HUES48 (cell line): Measurements from ENCODE around the gene NNAT.
"Not testable (repeated sequence)": the region's sequence is repeated elsewhere in the genome, so short reads cannot be mapped to it uniquely, and the experiment has no call there.

ENCODE experiments used
- H3K27ac ChIP-seq: one replicate; pipeline ENCODE4 v1.7.0; 2013; ENCODE audit warnings: low read depth, low read length, inconsistent platforms
- H3K27me3 ChIP-seq: 2 replicates; pipeline ENCODE4 v1.6.1; 2013; ENCODE audit warnings: mild to moderate bottlenecking, low read length; ENCODE audit not compliant: control insufficient read depth, insufficient read depth
- H3K36me3 ChIP-seq: 2 replicates; pipeline ENCODE4 v1.6.1; 2013; ENCODE audit warnings: low read length; ENCODE audit not compliant: control insufficient read depth, insufficient read depth
- H3K4me1 ChIP-seq: 2 replicates; pipeline ENCODE4 v1.6.1; 2013; ENCODE audit warnings: mild to moderate bottlenecking, low read length; ENCODE audit not compliant: control insufficient read depth, insufficient read depth
- H3K4me3 ChIP-seq: 2 replicates; pipeline ENCODE4 v1.5.1; 2013; ENCODE audit warnings: mild to moderate bottlenecking, low read depth, low read length
- H3K9ac ChIP-seq: 2 replicates; pipeline ENCODE4 v1.6.1; 2013; ENCODE audit warnings: mild to moderate bottlenecking, low read depth, low read length, moderate library complexity
- H3K9me3 ChIP-seq: 2 replicates; pipeline ENCODE4 v1.6.1; 2013; ENCODE audit warnings: low read length; ENCODE audit not compliant: control insufficient read depth, insufficient read depth

Gene NNAT, protein sequence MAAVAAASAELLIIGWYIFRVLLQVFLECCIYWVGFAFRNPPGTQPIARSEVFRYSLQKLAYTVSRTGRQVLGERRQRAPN

GRCh38 chr20:37521061-37521771 lies at the start of gene NNAT:
TSS of gene NNAT (plus strand) at chr20:37521250. CDS start at chr20:37521332, 82 bp downstream.
- Histone ChIP-seq H3K36me3 (peaks cover 30% of the 10 kb centered on the region), H3K9me3 (no peaks in the 10 kb centered on the region), H3K4me3 (peak within 1 kb of the TSS; percentile 66), H3K27me3 (no peaks in the 10 kb centered on the region), H3K27ac (peak within 1 kb of the TSS; percentile 31), H3K9ac (peak within 1 kb of the TSS; percentile 45), H3K4me1 (peaks cover 51% of the 10 kb centered on the region)

DNA sequence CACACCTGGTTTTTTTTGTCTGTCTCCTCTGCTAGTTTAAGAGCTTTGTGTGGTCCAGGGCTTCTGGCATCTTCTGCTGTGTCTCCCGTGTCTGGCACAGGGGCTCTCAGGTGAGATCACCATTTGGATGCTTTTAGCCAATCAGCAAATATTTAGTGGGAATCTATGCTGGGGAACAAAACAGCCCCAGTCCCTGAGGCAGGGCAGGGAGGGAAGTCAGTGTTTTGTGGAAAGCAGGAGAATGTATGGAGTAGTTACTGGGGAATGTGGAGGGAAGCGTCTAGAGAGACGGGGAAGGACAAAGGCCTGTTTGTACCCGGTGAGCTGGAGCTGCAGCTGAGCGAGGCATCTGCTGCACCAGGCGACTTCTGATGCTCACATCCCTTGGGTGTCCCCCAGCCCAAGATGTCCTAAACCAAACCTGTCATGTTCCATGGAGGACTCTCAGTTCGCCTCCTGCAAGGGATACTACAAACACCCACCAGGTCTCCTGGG lies 49.3 kb upstream of the NNAT start:
- Histone ChIP-seq H3K4me1 (no peaks in the 10 kb centered on the region), H3K27me3 (no peaks in the 10 kb centered on the region), H3K9ac (no peak overlapping the region), H3K36me3 (no peaks in the 10 kb centered on the region), H3K9me3 (no peaks in the 10 kb centered on the region), H3K4me3 (no peak overlapping the region), H3K27ac (no peak overlapping the region)

- not testable (repeated sequence) for H3K9me3 ChIP-seq, H3K9ac ChIP-seq, H3K27ac ChIP-seq, H3K36me3 ChIP-seq, H3K4me3 ChIP-seq, H3K27me3 ChIP-seq, H3K4me1 ChIP-seq
Measured at GRCh38 chr20:37472435-37472834, 48.6 kb upstream of the NNAT start.

GRCh38 chr20:37473249-37474000 lies 47.6 kb upstream of the NNAT start:
- Histone ChIP-seq H3K9me3 (no peaks in the 10 kb centered on the region), H3K27ac (no peak overlapping the region), H3K36me3 (no peaks in the 10 kb centered on the region), H3K4me3 (no peak overlapping the region), H3K4me1 (no peaks in the 10 kb centered on the region), H3K9ac (no peak overlapping the region), H3K27me3 (no peaks in the 10 kb centered on the region)

DNA sequence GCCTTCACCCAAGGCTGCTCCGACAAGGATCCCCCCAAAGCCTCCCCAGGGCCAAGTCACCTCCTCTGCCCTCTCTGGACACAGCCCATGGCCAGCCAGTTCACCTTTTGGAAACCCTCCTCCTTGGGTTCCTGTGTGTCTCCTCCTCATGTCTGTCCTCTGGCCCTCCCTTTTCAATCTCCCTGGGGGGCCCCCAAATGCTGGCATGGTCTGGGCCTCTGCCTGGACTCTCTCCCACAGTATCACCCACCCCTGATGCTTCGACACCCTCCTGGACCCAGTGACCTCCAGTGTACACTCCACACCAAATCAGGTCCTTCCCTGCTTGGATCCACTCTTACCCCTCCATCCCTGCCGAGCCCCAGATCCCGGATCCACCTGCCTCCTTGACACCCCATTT lies 46.7 kb upstream of the NNAT start:
- Histone ChIP-seq H3K27ac (no peak overlapping the region), H3K9ac (no peak overlapping the region), H3K27me3 (no peaks in the 10 kb centered on the region), H3K36me3 (no peaks in the 10 kb centered on the region), H3K4me1 (no peaks in the 10 kb centered on the region), H3K4me3 (no peak overlapping the region), H3K9me3 (no peaks in the 10 kb centered on the region)

DNA sequence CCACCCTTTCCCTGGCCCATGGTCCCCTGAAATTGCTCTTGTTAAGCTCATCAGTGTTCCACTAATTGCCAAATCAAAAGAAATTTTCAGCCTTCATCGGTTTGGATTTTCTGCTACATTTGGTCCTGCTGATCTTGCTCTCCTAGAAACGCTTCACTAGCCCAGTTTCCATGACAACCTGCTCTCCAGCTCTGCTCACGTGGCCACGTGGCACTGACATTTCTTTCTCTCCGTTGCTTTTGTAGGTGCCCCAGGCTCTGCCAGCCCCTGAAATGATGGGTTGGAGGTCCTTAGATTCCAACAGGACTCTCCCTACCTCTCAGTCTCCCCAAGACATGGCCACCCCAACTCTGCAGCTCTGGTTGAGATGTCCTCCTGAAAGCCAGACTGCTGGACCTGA lies 45.8 kb upstream of the NNAT start:
- Histone ChIP-seq H3K9me3 (no peaks in the 10 kb centered on the region), H3K36me3 (no peaks in the 10 kb centered on the region), H3K9ac (no peak overlapping the region), H3K27ac (no peak overlapping the region), H3K4me3 (no peak overlapping the region), H3K4me1 (no peaks in the 10 kb centered on the region), H3K27me3 (no peaks in the 10 kb centered on the region)

DNA sequence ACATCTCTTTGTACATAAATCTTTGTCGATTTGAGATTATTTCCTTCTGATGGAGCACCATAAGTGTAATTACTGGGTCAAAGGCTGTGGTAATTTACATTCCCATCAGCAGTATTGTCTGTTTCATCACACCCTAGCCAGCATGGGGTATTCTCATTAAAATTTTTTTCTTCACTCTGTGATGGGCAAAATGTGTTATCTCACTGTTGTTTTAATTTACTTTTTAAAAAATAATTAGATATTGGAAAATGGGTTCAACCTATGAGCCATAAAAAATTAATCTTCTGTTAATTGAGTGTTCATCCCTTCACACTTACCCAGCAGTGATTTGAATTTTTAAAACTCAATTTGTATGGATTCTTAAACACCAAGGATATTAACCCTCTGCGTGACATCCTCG lies 44.0 kb upstream of the NNAT start:
- no peak overlapping the region for H3K4me3 ChIP-seq
- peaks cover 3% of the 10 kb centered on the region for H3K9me3 ChIP-seq
- no peak overlapping the region for H3K9ac ChIP-seq
- H3K4me1 ChIP-seq = no peaks in the 10 kb centered on the region
- no peak overlapping the region for H3K27ac ChIP-seq
- no peaks in the 10 kb centered on the region for H3K27me3 ChIP-seq
- no peaks in the 10 kb centered on the region for H3K36me3 ChIP-seq

DNA sequence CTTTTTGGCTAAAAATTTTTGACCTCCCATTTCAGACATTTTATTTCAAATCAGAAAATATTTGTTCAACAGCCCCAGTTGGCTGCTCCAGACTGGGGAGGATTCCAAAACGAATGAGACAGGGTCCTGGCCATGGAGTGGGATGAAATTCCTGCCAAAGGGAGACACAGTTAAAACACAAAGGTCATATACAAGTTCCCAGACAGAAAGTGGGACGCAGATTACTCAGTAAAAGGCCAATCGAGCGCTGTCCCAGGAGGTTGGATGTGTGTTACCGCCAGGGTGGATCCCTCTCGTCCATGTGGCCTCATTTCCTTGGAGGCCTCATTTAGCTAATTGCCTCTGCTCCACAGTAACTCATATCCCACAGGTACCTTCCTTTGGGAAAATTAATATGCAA lies 41.8 kb upstream of the NNAT start:
- Histone ChIP-seq H3K4me3 (no peak overlapping the region), H3K27ac (no peak overlapping the region), H3K9ac (no peak overlapping the region), H3K27me3 (no peaks in the 10 kb centered on the region), H3K4me1 (no peaks in the 10 kb centered on the region), H3K9me3 (peaks cover 5% of the 10 kb centered on the region), H3K36me3 (no peaks in the 10 kb centered on the region)

DNA sequence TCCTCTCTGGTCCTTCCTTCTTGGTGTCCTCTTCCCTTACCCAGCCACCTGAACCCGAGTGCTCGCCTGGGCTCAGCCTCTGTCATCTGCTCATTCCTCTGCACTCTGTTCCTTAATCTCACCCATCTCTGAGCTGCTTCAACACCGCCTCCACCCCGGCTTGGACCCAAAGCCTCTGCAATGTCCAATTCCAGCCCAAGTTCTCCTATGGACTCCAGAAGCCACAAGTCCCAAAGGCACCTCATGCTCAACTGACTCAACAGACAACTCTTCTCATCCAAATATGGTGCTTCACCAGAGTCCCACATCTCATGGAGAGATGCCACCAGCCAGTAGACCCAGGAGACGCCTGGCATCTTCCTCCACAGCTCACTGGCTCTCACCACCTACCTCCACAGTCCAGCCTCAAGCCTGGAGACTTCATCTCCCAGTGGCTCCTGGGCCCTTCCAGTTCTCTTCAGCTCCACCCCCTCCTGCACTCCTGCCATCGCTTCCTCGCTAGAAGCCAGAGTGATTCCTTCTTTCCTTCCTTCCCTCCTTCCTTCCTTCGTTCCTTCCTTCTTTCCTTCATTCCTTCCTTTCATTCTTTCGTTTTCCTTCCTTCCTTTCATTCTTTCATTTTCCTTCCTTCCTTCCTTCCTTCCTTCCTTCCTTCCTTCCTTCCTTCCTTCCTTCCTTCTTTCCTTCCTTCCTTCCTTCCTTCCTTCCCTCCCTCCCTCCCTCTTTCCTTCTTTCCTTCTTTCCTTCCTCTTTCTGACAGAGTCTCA lies 40.9 kb upstream of the NNAT start:
- Histone ChIP-seq H3K4me3 (no peak overlapping the region), H3K27me3 (no peaks in the 10 kb centered on the region), H3K36me3 (no peaks in the 10 kb centered on the region), H3K4me1 (no peaks in the 10 kb centered on the region), H3K9ac (no peak overlapping the region), H3K27ac (no peak overlapping the region), H3K9me3 (peaks cover 5% of the 10 kb centered on the region)

DNA sequence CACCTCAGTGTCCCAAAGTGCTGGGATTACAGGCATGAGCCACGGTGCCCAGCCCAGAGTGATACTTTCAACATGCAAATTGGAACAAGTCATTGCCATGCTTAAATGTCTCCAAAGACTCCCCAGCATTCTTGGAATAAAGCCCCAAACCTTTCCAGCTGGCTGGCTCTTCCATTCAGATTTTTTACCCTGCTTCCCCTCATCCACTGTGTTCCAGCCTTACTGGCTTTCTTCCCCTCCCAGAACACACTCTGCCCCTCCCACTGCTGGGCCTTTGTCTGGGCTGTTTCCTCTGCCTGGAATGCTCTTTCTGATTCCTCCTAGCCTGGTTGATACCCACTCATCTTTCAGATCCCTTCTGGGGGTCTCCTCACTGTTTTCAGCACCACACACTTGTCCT lies 40.1 kb upstream of the NNAT start:
- H3K27me3 ChIP-seq = no peaks in the 10 kb centered on the region
- no peak overlapping the region for H3K27ac ChIP-seq

More for the DNA sequence above, 40.1 kb upstream of the NNAT start:
- peaks cover 5% of the 10 kb centered on the region for H3K9me3 ChIP-seq
- H3K9ac ChIP-seq = no peak overlapping the region
- no peak overlapping the region for H3K4me3 ChIP-seq
- H3K4me1 ChIP-seq = no peaks in the 10 kb centered on the region
- H3K36me3 ChIP-seq = no peaks in the 10 kb centered on the region
